COLO668 (cell line): ENCODE measurements around the gene MAP1LC3B2.
A peak's percentile ranks its signal among the peaks of the same experiment; 100 is the strongest.

Experiments
- DNase-seq: peaks from one replicate; lab custom pipeline; 2025; ENCODE audit not compliant: unreplicated experiment; lab: John Stamatoyannopoulos, UW

MAP1LC3B2 gene

GRCh38 chr12:116537101-116537904 is 21.9 kb upstream of the MAP1LC3B2 start:
- DNase-seq, result no peak

DNA sequence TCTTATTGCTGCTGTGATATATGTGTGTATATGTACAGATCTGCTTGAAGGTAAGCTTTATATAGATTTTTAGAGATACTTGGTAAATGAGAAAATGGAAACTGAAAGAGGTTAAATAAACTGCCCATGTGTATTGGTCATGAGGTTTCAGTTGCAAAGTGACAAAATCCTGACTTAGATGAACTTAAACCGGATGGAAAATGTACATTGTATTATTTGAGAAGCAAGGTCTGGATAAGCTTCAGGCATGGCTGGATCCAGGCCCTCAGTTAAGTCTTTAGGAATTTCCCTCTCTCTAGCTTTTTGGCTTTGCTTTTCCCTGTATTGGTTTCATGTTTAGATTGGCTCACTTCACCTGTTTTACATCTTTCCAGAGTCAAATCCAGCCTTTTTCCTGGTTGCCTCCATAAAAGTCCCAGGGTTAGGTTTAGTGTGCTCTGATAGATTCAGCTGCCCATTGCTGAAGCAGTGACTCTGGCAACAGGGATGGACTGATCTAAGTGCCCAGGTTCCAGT is 21.0 kb upstream of the MAP1LC3B2 start:
- DNase-seq, result no peak

DNA sequence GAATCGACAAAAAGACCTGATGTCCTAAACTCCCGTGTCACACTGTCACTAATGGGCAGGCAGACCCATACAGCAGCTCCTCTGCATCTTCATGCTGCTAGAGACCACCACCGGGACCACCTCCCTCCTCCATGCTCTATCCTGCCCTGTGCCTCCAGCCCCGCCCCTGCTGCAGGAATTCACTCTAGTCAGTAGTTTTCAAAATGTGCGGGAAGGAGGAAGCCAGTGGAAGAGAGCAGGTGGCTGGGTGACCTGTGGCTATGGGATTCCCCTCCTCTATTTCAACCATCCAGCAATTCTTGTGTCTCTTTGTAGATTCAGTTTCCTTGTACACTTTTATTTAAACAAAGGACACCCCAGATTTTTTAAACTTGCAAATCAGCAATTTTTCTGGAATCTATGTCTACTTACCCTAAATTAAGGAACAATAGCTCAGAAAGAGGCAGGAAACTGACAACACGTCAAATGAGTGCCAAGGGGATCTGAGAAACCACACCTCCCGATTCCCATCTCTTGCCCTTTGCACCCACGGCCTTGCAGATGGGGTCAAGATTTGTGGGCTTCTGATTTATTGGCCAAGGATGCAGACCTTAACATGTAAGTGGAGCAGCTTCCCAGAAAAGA is 20.4 kb upstream of the MAP1LC3B2 start:
- no peak for DNase-seq

DNA sequence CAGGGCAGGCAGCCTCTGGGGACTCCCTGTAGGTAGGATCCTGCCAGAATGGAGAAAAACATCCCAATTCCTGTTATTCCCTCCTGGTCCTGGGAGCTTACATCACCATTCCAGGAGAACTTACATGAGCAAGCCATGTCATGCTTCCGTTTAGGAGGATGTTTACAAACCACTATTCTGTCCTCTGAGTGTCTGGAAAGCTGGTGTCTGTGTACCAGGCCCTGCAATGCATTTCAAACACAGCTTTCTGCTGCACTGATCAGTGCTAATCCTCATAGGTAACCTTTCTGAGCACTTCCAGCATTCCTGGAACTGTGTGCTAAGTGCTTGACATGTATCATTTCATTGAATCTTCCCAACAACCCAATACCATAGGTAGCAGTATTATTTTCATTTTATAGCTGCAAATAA is 19.8 kb upstream of the MAP1LC3B2 start:
- DNase-seq, result no peak

GRCh38 chr12:116539905-116540482 is 19.2 kb upstream of the MAP1LC3B2 start:
- DNase-seq, result peak; percentile 15

- DNase-seq, result no peak
Measured at GRCh38 chr12:116540622-116541152, 18.5 kb upstream of the MAP1LC3B2 start.

DNA sequence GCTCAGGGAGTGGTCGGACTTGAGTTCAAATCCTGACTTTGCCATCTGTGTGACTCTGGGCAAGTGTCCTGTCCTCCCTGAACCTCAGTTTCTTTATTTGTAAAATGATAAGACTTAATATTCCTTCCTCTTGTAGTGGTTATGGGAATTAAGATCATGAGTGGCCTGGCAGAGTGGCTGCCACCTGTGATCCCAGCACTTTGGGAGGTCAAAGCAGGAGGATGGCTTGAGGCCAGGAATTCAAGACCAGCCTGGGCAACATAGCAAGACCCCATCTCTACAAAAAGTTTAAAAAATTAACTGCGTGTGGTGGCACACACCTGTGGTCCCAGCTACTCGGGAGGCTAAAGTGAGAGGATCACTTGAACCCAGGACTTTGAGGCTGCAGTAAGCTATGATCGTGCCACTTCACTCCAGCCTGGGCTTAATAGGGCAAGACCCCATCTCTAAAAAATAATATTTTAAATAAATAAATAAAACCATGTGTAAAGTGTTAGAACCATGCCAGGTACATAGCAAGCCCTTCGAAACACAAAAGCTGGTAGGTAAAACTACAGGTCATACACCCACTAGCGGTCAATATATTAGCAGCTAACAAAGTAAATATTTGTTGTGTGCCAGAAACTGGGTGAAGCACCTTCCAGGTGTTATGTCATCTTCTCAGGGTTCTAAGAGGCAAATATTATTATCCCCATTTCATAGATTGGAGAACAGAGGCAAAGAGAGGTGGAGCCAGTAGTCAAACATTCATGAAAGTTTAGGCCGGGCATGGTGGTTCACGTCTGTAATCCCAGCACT is 17.4 kb upstream of the MAP1LC3B2 start:
- no peak for DNase-seq

DNA sequence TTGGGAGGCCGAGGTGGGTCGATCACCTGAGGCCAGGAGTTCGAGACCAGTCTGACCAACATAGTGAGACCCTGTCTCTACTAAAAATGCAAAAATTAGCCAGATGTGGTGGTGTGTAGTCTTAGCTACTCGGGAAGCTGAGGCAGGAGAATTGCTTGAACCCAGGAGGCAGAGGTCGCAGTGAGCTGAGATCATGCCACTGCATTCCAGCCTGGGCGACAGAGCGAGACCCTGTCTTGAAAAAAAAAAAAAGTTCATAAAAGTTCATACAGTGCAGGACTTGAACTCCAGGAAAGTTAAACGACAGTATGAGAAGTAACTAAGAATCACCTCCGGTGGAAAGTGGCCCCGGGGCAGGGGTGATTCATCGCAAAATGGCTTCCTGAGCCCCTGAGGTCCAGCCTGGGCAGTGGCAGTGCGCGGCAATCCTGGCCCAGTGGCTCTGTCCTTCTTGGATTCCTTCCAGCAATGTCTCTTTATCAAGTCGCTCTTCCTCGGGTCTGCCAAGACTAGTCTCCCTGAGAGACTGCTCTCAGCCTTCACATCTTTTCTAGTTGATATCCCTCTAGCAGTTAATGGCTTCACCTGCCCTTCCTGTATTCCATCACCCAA is 16.7 kb upstream of the MAP1LC3B2 start:
- no peak for DNase-seq

GRCh38 chr12:116544656-116545055 is 14.5 kb upstream of the MAP1LC3B2 start:
- DNase-seq, result no peak

DNA sequence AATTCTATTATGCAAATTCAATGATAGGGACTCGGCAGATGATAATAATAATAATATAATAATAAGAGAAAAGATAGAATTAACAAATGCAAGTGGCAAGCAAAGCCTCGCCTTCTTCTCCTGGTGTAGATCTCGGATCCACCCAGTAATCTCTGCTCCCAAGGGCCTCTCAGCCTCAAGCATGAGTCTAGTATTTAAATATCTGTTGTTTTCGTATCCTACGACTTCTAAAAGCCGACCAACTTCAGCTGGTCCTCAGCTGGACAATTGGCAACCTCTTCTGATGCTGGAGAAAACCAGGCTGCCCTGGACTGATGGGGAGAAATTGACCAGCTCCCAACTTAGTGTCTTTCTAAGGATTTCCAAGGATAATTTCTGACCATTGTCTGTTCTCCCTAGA is 14.0 kb upstream of the MAP1LC3B2 start:
- DNase-seq, result no peak

GRCh38 chr12:116545936-116546335 is 13.2 kb upstream of the MAP1LC3B2 start:
- DNase-seq, result no peak

GRCh38 chr12:116547955-116548501 is 11.2 kb upstream of the MAP1LC3B2 start:
- DNase-seq, result no peak

DNA sequence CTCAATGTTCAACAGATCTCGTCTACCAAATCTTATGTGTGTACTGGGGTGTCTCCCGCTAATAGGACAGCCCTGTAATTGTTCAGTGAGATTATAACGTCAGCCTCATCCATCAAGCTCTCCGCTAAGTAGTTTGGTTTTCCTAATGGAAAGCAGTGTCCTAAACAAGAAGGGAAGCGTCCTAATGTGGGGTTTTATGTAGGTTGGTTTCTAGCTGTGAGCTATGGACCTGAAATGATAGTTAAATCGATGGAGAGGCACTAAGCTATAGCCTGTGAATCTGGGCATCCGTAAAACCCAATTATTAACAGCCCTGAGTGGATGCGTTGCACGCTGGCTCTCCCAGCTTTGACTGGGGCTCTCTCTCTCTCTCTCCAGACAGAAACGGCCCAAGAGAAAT is 9.2 kb upstream of the MAP1LC3B2 start:
- DNase-seq, result no peak

- DNase-seq, result no peak
Measured at GRCh38 chr12:116551151-116551550, 8.0 kb upstream of the MAP1LC3B2 start.

- no peak for DNase-seq
Measured at GRCh38 chr12:116551619-116551951, 7.6 kb upstream of the MAP1LC3B2 start.

DNA sequence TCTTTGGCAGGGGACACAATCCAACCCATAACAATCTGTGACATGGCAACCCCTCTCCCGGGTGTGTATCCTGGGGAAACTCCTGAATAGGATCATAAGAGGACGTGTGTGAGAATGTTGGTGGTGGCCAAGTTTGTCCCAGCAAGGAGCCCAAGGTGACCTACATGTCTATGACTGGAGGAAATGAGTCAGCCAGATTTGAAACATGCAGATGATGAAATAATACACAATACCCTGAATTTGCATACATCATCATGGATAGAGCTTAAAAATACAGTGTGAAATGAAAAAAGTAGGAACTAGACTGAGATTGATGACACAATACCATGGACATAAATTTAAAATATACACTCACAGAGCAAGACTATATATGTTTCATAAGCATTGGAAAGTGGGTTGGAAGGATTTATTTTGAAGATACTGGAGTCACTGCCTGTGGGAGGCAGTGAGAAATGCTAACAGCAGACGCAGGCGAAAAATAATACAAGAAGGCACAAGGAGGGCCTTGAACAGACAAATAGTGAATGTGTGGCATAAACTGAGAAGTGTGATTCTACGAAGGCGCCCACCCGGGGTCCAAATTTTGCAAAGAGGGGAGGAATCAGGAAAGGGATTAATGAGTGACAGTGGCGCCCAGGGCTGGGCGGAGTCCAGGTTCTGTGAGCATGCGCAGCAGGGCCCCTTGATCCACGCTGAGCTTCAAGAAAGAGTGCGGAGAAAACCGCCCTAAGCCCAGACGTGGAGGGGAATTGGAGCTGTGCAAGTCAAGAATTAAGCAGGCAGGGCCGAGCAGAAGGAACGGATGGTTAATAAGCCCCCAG is 7.0 kb upstream of the MAP1LC3B2 start:
- DNase-seq, result no peak

DNA sequence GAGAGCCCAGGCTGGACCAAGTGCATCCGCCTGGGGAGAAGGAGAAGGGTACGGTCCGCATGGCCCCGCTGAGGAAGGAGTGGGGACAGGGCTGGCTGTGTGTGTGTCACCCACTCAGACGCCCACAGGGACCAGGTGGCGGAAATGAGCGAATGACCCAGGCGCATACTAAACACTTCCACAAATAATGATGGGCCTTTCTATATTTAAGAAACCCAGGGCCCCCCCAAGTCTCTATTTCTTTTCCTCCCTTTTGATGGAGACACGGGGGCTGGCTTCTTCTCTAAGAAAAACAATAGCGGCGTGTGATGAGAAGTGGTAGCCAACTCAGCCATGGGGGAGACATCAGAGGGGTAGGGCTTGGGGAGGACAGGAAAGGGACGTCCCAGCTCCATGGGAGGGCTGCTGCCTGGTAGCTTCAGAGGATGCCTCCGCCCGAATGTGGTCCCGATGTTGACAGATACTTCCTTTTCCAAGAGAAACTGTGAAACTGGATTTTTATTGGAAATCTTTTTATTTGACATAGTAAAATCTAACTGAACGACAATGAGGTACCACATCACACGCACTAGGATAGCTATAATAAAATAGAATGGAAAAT is 6.3 kb upstream of the MAP1LC3B2 start:
- DNase-seq, result no peak

DNA sequence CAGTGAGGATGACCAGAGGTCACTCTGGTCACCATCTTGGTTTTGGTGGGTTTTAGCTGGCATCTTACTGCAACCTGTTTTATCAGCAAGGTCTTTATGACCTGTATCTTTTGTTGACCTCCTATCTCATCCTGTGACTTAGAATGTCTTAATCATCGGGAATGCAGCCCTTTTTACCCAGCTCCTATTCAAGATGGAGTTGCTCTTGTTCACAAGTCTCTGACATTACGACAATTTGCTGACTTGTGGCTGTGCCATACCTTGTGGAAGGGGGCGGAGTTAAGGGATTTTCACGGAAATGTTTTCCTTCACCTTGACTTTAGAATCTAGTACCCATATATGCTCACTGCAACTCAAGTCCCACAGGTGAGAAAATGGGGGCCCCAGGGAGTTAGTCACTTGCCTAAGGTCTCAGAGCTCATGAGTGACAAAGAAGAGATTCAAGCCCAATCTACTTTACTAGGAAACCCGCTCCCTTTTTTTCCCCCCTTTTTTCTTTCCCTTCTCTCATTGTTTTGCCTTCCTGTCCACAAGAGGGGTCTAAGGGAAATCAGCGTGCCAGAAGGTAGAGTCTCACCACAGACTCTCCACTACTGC is 2.7 kb upstream of the MAP1LC3B2 start:
- no peak for DNase-seq
